Lung microvascular endothelial cell (primary cell): Measurements from ENCODE around the gene RAD9A. TPM values are rescaled to one million over a fixed set of nuclear protein-coding genes. Genes with fewer than 3 reads are reported as not detected.

Experiments
- DNase-seq, 2 donors: peaks; one replicate each; pipeline versions ENCODE4 v3.0.0 to v3.0.0-alpha.2; 2010; ENCODE audit warnings: low read depth in 2 of 2
- total RNA-seq: library from RNA; depleted of rRNA; stranded (reverse); fragments of >200 nt; gene quantifications from 2 replicates; pipeline ENCODE4 v1.2.1, GENCODE V29; 2014

The RAD9A gene
- total RNA-seq, 1 donor from 2014 or later = 3.0 TPM

DNA sequence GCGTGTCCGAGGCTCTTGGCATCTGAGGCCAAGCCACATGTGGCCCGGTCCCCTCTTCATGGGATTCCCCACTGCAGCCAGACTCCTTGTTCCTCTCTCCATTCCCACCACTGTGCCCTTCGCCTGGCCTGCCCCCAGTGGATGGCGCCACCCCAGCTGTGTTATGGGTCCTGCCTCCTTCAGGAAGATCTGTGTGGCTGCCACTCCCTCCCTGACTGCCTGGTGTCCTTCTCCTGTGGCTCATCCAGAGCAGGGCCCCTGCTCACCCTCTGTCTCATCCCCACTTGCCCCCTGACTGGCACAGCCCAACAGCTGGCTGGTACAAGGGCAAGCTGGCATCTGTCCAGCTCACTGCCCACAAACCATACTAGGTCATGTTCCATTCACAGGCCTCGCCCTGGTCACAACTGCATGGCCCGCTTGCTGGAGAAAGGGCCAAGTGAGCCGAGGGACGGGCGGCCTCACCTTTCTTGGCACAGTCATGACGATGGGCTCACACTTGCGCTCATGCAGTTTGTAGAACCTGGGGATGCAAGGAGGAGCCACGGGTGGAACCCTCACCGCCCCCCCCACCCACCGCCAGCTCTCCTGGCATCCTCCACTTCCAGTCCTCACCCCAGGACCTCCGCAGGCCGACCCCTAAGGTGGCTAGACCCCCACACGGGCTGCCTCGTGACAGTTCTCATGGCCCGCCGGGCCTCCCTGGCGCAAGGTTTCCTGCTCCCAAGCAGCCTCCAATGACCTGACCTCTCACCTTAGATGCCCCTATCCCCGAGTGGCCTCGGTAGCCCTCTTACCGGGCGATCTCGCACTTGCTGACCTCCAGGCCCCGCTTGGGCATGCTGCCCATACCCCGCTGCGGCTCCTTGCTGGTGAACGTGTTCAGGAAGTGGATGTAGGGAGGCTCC lies 47.8 kb downstream of the RAD9A start:
- DNase-seq = peak; percentile 34

DNA sequence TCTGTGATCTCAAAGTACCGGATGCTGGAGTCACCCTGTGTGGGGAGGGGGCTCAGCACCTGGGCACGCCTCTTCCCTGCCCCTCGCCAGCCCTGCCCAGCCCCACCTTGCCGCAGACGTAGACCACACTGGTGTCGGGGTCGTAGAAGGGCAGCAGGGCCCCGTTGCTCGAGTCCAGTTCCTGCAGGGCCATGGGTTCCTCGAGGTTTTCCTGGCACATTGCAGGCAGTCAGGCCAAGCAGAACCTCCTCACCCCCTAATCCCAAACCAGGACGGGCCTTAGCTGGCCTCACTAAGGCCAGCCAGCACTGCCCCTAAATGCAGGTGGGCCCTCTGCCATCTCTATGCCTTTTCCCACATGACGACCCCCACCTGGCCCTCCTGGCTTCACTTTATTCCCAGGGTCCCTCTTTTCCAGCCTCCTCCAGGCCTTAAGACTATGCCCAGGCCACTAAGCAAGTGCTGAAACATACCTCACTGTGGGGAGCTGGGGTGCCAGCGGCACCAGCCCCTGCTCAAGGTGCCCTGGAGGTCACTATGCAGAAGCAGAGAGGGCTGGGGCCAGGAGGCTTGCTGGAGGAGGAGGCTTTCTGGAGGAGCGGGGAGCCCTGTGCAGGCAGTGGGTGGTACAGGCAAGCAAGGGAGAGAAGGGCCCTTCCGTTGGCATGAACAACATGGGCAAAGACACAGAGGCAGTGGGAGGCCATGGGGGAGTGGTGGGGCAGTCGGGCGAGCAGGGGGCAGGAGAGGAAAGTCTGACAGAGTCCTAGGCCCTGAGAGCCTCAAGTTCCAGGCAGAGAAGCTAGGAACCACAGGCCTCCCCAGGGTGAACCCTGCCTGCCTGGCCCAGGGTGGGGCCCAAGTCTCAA lies 48.7 kb downstream of the RAD9A start:
- DNase-seq = no peak

DNA sequence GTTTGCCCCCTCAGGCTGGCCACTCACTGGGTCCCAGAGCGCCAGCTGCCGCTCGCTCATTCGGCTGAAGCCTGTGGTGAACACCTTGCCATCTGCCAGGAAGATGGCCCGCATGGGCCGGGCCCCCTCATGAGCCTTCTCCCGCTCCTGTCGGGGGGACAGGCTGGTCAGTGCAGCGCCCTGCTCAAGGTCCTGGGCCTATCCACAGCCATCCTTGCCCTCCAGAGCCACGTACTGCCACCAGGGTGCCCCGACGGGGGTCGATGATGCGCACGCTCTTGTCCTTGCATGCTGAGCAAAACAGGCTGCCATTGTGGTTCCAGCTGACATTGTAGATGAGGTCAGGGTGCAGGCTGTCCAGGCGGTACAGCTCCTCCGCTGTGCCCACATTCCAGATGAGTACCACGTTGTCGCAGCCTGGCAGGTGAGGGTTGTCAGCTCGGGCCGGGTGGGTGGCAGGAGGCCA lies 49.3 kb downstream of the RAD9A start:
- no peak for DNase-seq

DNA sequence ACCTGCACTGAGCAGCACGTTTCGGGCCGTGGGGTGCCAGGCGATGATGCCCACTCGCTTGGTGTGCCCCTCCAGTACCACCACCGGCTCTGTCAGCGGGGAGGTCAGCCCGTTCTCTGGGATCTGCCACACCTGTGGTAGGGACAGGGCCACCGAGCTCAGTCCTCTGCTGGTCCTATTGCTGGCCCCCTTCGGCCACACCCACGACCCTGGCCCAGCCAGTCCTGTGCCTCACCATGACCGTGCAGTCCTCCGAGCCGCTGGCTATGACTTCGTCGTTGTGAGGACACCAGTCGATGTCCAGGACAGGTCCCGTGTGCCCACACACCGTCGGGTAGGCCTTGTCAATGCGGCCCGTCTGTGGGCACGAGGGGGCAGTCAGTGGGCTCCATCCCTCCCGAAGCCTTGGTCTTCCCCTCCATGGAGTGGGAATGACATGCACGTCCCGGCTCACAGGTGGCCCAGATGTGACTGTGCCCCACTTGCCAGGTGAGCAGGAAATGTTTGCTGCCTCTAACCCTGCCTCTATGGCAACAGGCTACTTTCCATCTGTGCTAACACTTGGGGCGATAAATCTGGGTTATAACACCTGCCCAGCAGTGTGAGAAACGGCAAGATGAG lies 50.1 kb downstream of the RAD9A start:
- DNase-seq = no peak

DNA sequence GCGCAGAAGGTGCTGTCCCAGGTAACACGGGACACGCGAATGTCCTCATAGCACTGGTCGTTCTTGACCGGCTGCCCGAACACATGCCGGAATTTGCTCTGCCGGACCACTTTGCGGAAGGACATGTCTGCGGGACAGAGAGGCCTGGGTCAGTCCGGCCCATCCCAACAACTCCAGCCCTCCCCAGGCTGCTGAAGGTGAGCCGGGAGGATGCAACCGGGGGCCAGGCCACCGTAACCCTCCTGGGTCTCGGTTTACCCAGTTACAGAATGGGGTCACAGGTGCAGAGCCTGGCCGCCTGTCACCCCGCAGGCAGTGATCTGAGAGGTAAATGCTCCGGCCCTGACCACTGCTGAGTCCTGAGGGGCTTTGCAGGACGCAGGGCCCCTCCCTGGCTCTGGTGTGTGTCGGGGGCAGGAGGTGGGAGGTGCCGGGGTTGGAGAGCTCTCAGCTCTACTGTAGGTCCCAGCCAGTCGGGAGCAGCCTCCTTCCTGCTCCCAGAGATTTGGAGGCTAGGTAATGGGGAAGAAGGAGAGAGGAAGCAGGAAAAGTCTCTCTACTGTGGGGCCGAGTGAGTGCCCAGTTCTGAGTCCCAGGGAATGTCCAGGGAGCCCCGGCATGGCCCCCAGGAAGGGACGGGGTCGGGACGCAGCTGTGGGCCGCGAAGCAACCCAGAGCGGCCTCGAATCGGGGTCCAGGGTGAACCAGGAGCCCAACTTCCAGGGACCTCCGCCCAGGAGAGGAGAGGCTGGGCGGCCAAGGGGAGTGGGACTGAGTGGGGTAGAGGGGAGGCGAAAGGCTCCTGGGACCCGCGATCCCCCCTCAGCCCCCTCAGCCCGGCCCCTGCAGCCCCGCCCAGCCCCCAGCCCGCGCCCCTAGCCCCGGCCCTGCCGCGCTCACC lies 51.0 kb downstream of the RAD9A start:
- DNase-seq = peak in 1 of 2 donors; percentile 36

DNA sequence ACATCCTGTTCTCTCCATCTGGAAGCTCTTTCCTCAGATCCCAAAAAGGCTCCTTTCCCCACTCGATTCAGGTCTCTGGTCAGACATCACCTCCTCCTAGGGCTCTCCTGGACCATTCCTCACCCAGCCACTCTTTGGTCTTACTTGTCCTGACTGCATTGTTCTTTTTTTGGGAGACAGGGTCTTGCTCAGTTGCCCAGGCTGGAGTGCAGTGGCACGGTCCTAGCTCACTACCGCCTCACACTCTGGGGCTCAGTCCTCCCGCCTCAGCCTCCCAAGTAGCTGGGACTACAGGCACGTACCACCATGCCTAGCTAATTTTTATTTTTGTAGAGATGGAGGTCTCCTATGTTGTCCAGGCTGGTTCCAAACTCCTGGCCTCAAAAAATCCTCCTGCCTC lies 53.7 kb downstream of the RAD9A start:
- no peak for DNase-seq

Other genes starting within 250 kb of the RAD9A start
- gene GRK2, start 125.5 kb upstream of the RAD9A start, total RNA-seq = 28.8 and 29.6 TPM in 2 replicates
- gene ANKRD13D, start 102.7 kb upstream of the RAD9A start, total RNA-seq = 17.2 and 30.2 TPM in 2 replicates
- gene SSH3, start 88.5 kb upstream of the RAD9A start, total RNA-seq = 7.2 and 7.3 TPM in 2 replicates
- 27.7 and 33.5 TPM in 2 replicates for gene POLD4, start 38.4 kb upstream of the RAD9A start, total RNA-seq
- 1.2 and 1.5 TPM in 2 replicates for gene CLCF1, start 18.4 kb upstream of the RAD9A start, total RNA-seq
- 217 TPM in 2 replicates for gene PPP1CA, start 9.9 kb downstream of the RAD9A start, total RNA-seq
- under 0.01 TPM in 1 of 2 replicates, not detected in the other for gene TBC1D10C, start 12.1 kb downstream of the RAD9A start, total RNA-seq
- gene CARNS1, start 23.7 kb downstream of the RAD9A start, total RNA-seq = under 0.01 TPM in 2 replicates
- gene RPS6KB2, start 36.5 kb downstream of the RAD9A start, total RNA-seq = 21.8 and 23.0 TPM in 2 replicates
- 0.20 TPM in 1 of 2 replicates, not detected in the other for gene PTPRCAP, start 45.7 kb downstream of the RAD9A start, total RNA-seq
- 91.9 and 111 TPM in 2 replicates for gene CORO1B, start 51.5 kb downstream of the RAD9A start, total RNA-seq
- not detected in 2 replicates for gene GPR152, start 60.7 kb downstream of the RAD9A start, total RNA-seq
- 0.60 and 1.3 TPM in 2 replicates for gene CABP4, start 63.4 kb downstream of the RAD9A start, total RNA-seq
- 14.2 and 16.1 TPM in 2 replicates for gene TMEM134, start 77.3 kb downstream of the RAD9A start, total RNA-seq
- 67.1 and 112 TPM in 2 replicates for gene AIP, start 91.0 kb downstream of the RAD9A start, total RNA-seq
- gene PITPNM1, start 113.4 kb downstream of the RAD9A start, total RNA-seq = 3.6 and 5.2 TPM in 2 replicates
- gene CDK2AP2, start 116.2 kb downstream of the RAD9A start, total RNA-seq = 13.1 and 19.2 TPM in 2 replicates
- gene CABP2, start 131.5 kb downstream of the RAD9A start, total RNA-seq = not detected in 2 replicates
- 638 and 947 TPM in 2 replicates for gene GSTP1, start 191.8 kb downstream of the RAD9A start, total RNA-seq
- 143 and 149 TPM in 2 replicates for gene NDUFV1, start 214.9 kb downstream of the RAD9A start, total RNA-seq
- 7.1 and 7.6 TPM in 2 replicates for gene NUDT8, start 238.0 kb downstream of the RAD9A start, total RNA-seq
- not detected in 2 replicates for gene TBX10, start 247.8 kb downstream of the RAD9A start, total RNA-seq